SK-N-SH (cell line): Measurements from ENCODE around the gene CORO6.

Source experiments
- CHD2 ChIP-seq: fragments of 150-350 bp; IDR thresholded peaks from 2 replicates; pipeline ENCODE4 v1.6.1; 2018; ENCODE audit warnings: low read length; ENCODE audit not compliant: partially characterized antibody
- CTCF ChIP-seq: fragments of 200-600 bp; sonication (generic); IDR thresholded peaks from 2 replicates; pipeline ENCODE4 v1.6.1; 2017; ENCODE audit warnings: antibody characterized with exemption, mild to moderate bottlenecking, moderate library complexity
- EP300 ChIP-seq, 2 experiments: IDR thresholded peaks; 2 replicates each; pipeline versions ENCODE4 v1.4.0 to v1.6.1; 2012; ENCODE audit warnings: borderline replicate concordance in 1 of 2, low read depth in 1 of 2, low read length in 1 of 2
- FOXM1 ChIP-seq: IDR thresholded peaks from 2 replicates; pipeline ENCODE4 v1.4.0; 2012; ENCODE audit warnings: low read depth, mild to moderate bottlenecking
- JUND ChIP-seq: IDR thresholded peaks from 2 replicates; pipeline ENCODE4 v1.4.0; 2012
- NFIC ChIP-seq: IDR thresholded peaks from 2 replicates; pipeline ENCODE4 v1.4.0; 2012; ENCODE audit warnings: borderline replicate concordance
- POLR2AphosphoS5 ChIP-seq: IDR thresholded peaks from 2 replicates; pipeline ENCODE4 v1.6.1; 2012; ENCODE audit warnings: low read depth, low read length
- REST ChIP-seq: IDR thresholded peaks from 2 replicates; pipeline ENCODE4 v1.6.1; 2012; ENCODE audit warnings: mild to moderate bottlenecking, low read depth, low read length, moderate library complexity

GRCh38 chr17:29619251-29619650 lies 3.5 kb downstream of the CORO6 start:
- peak; percentile 52 for TF ChIP-seq CTCF
- no peak for TF ChIP-seq FOXM1
- TF ChIP-seq CHD2: no peak
- TF ChIP-seq JUND: no peak
- no peak for TF ChIP-seq EP300 (IDR thresholded peaks at IDR 0.05; ENCODE audit: borderline replicate concordance in 1 of 2, low read depth in 1 of 2, low read length in 1 of 2)
- TF ChIP-seq POLR2AphosphoS5: no peak
- TF ChIP-seq NFIC: no peak
- no peak for TF ChIP-seq REST
